K562 (cell line): ENCODE data around the gene L3MBTL1. TPM values are rescaled to one million over a fixed set of nuclear protein-coding genes. Genes with fewer than 3 reads are reported as not detected.

Experiments
- CEBPB ChIP-seq: fragments of 450-650 bp; IDR thresholded peaks from 2 replicates; pipeline ENCODE4 v1.6.1; 2016; ENCODE audit warnings: missing genetic modification characterization, missing compliant biosample characterization
- CREBBP ChIP-seq: IDR thresholded peaks from one replicate; pipeline ENCODE4 v1.6.1; 2012; ENCODE audit warnings: low read depth, mild to moderate bottlenecking, control low read depth, inconsistent platforms, low read length
- FOXA3 ChIP-seq, 2 experiments: fragments of 450-650 bp in 1 of 2; sonication (generic) in 1 of 2; formaldehyde crosslinking; IDR thresholded peaks in 1 of 2; conservative IDR thresholded peaks in 1 of 2; 2 replicates each; pipeline versions ENCODE4 v1.4.0 to v1.8.0; 2020 to 2022; ENCODE audit warnings: mild to moderate bottlenecking in 2 of 2, missing genetic modification reagents in 1 of 2
- FOXJ2 ChIP-seq: fragments of 200-800 bp; sonication (Bioruptor generic); IDR thresholded peaks from 2 replicates; pipeline ENCODE4 v1.6.1; 2016; ENCODE audit warnings: missing genetic modification characterization, missing compliant biosample characterization
- HMGN3 ChIP-seq: IDR thresholded peaks from 2 replicates; pipeline ENCODE4 v1.6.1; 2011; ENCODE audit warnings: borderline replicate concordance, low read depth, mild to moderate bottlenecking, mixed read lengths, low read length; ENCODE audit not compliant: insufficient read length; ENCODE audit errors: extremely low read depth
- KAT2B ChIP-seq: IDR thresholded peaks from one replicate; pipeline ENCODE4 v1.6.1; 2012; ENCODE audit warnings: low read depth, mild to moderate bottlenecking, control low read depth, inconsistent platforms, low read length, moderate library complexity
- KLF1 ChIP-seq: fragments of 450-650 bp; IDR thresholded peaks from 2 replicates; pipeline ENCODE4 v1.6.1; 2016; ENCODE audit warnings: missing genetic modification characterization, missing compliant biosample characterization
- LARP7 ChIP-seq: fragments of 450-650 bp; IDR thresholded peaks from 2 replicates; pipeline ENCODE4 v1.6.1; 2016
- NFIC ChIP-seq: fragments of 450-650 bp; IDR thresholded peaks from 2 replicates; pipeline ENCODE4 v1.6.1; 2017; ENCODE audit warnings: mild to moderate bottlenecking, inconsistent platforms
- NFYB ChIP-seq: IDR thresholded peaks from 2 replicates; pipeline ENCODE4 v1.6.1; 2011; ENCODE audit warnings: mild to moderate bottlenecking, moderate library complexity; ENCODE audit not compliant: insufficient read length; ENCODE audit errors: extremely low read depth
- SAFB ChIP-seq: fragments of 200-400 bp; formaldehyde crosslinking; IDR thresholded peaks from 2 replicates; pipeline ENCODE4 v1.6.1; 2017; ENCODE audit warnings: low read depth, low read length, borderline replicate concordance
- SLC30A9 ChIP-seq: fragments of 250-450 bp; sonication (Bioruptor Pico); IDR thresholded peaks from 2 replicates; pipeline ENCODE4 v1.8.0; 2022; ENCODE audit warnings: mild to moderate bottlenecking, moderate library complexity
- SMAD4 ChIP-seq: fragments of 250-450 bp; sonication (Bioruptor Pico); conservative IDR thresholded peaks from 2 replicates; pipeline ENCODE4 v1.8.0; 2021; ENCODE audit warnings: inconsistent platforms, mild to moderate bottlenecking, moderate library complexity
- TCF3 ChIP-seq: sonication (generic); formaldehyde crosslinking; IDR thresholded peaks from 2 replicates; pipeline ENCODE4 v1.4.0; 2020; ENCODE audit warnings: mild to moderate bottlenecking, missing genetic modification reagents
- YBX1 ChIP-seq: fragments of 450-650 bp; IDR thresholded peaks from 2 replicates; pipeline ENCODE4 v1.7.1; 2016; ENCODE audit warnings: mild to moderate bottlenecking
- ZC3H4 ChIP-seq: sonication (generic); formaldehyde crosslinking; IDR thresholded peaks from 2 replicates; pipeline ENCODE4 v1.9.0; 2021; ENCODE audit warnings: missing genetic modification reagents, borderline replicate concordance
- ZKSCAN1 ChIP-seq: fragments of 150-350 bp; IDR thresholded peaks from 2 replicates; pipeline ENCODE4 v1.6.1; 2016; ENCODE audit warnings: low read depth, low read length
- ZNF134 ChIP-seq: fragments of 250-450 bp; sonication (Bioruptor Pico); conservative IDR thresholded peaks from 2 replicates; pipeline ENCODE4 v1.4.0; 2020
- ZNF224 ChIP-seq: sonication (generic); formaldehyde crosslinking; IDR thresholded peaks from 2 replicates; pipeline ENCODE4 v1.8.0; 2022; ENCODE audit warnings: mild to moderate bottlenecking, missing genetic modification reagents
- ZNF324 ChIP-seq: fragments of 250-450 bp; sonication (Bioruptor Pico); IDR thresholded peaks from 2 replicates; pipeline ENCODE4 v1.4.0; 2020; ENCODE audit warnings: mild to moderate bottlenecking
- polyA plus RNA-seq, 8 experiments: library from polyadenylated mRNA; depleted of rRNA in 4 of 8; stranded (reverse) in 5 of 8; unstranded in 3 of 8; fragments of >200 nt; fragmentation: Nextera tagmentation in 2 of 8; fragmentation: Illumina TruSeq in 1 of 8; extraction: Ambion mirVana in 2 of 8; extraction: Trizol in 1 of 8; gene quantifications; 2 replicates each; pipeline versions ENCODE4 v1.2.1 to v1.2.3, GENCODE V29; 2011 to 2014; ENCODE audit warnings: inconsistent platforms in 1 of 8, missing spikeins in 1 of 8
- total RNA-seq, 7 experiments: library from RNA; depleted of rRNA in 6 of 7; stranded (reverse); fragments of >200 nt in 6 of 7; fragmentation: Illumina TruSeq in 2 of 7; extraction: Trizol in 2 of 7; gene quantifications; 2 replicates each; pipeline versions ENCODE4 v1.2.1 to v1.2.3, GENCODE V29; 2011 to 2021; ENCODE audit warnings: low replicate concordance in 1 of 7
- TF ChIP-seq, protein P1 (sequence below): fragments of 450-650 bp; formaldehyde crosslinking; IDR thresholded peaks from 2 replicates; pipeline ENCODE4 v1.4.0; 2022; ENCODE audit warnings: missing genetic modification characterization
- TF ChIP-seq, protein P2 (sequence below): fragments of 250-450 bp; sonication (Bioruptor Pico); IDR thresholded peaks from 2 replicates; pipeline ENCODE4 v1.5.0; 2021
- TF ChIP-seq, protein P3 (sequence below): fragments of 450-650 bp; IDR thresholded peaks from 2 replicates; pipeline ENCODE4 v1.6.1; 2017; ENCODE audit warnings: mild to moderate bottlenecking, moderate library complexity
- TF ChIP-seq, protein P4 (sequence below), 2 experiments: IDR thresholded peaks; 2 replicates each; pipeline ENCODE4 v1.6.1; 2012; ENCODE audit warnings: improper control_type of control experiment in 2 of 2, low read depth in 2 of 2, low read length in 2 of 2, borderline replicate concordance in 1 of 2

Gene L3MBTL1
- total and polyA plus RNA-seq, 9 of the 15 experiments (the other 6 are each of a cell fraction or from before 2014, with no cell fraction given) = 0.77 to 10.0 (median 4.4) TPM

DNA sequence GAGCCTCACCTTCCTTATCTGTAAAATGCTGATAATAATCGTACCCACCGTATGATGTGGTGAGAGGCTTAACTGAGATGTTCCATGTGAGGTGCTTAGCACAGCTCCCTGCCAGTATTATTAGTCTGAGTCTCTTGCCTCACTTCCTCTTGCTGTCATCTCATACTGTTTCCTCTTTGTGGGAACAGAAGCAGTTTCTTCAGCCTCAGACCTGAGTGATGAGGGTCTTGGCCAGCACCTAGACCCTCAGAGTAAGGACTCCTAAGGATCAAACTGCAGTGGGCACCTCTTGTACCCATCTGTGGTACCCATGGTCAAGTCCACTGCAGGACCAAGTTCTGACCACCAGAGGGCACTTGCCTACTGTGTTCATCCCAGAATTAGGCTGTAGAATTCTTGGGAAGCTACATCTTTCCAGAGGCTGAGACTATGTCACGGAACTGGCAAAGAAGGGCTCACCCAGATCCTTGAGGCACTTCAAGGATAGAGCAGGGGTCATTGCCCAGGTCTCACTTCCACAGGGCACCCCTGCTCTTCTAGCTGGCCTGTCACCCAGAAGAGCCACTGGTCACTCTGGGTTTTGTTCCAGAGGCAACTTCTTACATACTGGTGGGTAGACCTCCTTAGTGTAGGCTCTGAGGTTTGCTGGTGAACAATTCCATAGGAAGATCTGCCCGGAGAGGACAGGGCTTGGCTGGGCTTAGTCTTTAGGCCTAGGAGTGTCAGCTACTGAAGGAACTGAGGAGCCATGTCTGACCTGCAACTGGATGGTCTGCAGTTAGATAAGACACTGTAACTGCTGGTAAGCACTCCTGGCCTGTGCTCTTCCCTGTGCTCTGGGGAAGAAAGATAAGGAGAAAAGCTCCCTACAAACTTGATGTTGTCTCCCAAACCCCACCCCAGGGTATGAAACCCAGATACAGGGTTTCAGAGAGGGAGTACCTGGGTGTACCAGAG lies 30.7 kb downstream of the L3MBTL1 start (continued):
- TF ChIP-seq YBX1 (no peak), ZNF324 (CRISPR knock-in tag) (no peak), CEBPB (tag) (no peak), ZNF134 (CRISPR knock-in tag) (no peak), ZNF224 (CRISPR knock-in tag) (no peak), CREBBP (no peak), ZC3H4 (no peak), TCF3 (CRISPR knock-in tag) (peak; percentile 97), KAT2B (no peak), SAFB (no peak), SMAD4 (CRISPR knock-in tag) (peak; percentile 84), FOXJ2 (tag) (no peak), HMGN3 (no peak), NFYB (no peak), KLF1 (tag) (no peak), NFIC (peak; percentile 81), FOXA3 (CRISPR knock-in tag; conservative IDR thresholded peaks at IDR 0.05 in 1 of 2, IDR thresholded peaks at IDR 0.05 in 1 of 2) (no peak), LARP7 (no peak), SLC30A9 (CRISPR knock-in tag) (no peak), ZKSCAN1 (no peak)
- TF ChIP-seq, protein P1, sequence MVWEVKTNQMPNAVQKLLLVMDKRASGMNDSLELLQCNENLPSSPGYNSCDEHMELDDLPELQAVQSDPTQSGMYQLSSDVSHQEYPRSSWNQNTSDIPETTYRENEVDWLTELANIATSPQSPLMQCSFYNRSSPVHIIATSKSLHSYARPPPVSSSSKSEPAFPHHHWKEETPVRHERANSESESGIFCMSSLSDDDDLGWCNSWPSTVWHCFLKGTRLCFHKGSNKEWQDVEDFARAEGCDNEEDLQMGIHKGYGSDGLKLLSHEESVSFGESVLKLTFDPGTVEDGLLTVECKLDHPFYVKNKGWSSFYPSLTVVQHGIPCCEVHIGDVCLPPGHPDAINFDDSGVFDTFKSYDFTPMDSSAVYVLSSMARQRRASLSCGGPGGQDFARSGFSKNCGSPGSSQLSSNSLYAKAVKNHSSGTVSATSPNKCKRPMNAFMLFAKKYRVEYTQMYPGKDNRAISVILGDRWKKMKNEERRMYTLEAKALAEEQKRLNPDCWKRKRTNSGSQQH = no peak
- TF ChIP-seq, protein P2, sequence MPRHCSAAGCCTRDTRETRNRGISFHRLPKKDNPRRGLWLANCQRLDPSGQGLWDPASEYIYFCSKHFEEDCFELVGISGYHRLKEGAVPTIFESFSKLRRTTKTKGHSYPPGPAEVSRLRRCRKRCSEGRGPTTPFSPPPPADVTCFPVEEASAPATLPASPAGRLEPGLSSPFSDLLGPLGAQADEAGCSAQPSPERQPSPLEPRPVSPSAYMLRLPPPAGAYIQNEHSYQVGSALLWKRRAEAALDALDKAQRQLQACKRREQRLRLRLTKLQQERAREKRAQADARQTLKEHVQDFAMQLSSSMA = no peak
- TF ChIP-seq, protein P3, sequence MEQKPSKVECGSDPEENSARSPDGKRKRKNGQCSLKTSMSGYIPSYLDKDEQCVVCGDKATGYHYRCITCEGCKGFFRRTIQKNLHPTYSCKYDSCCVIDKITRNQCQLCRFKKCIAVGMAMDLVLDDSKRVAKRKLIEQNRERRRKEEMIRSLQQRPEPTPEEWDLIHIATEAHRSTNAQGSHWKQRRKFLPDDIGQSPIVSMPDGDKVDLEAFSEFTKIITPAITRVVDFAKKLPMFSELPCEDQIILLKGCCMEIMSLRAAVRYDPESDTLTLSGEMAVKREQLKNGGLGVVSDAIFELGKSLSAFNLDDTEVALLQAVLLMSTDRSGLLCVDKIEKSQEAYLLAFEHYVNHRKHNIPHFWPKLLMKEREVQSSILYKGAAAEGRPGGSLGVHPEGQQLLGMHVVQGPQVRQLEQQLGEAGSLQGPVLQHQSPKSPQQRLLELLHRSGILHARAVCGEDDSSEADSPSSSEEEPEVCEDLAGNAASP = no peak
- TF ChIP-seq, protein P4, sequence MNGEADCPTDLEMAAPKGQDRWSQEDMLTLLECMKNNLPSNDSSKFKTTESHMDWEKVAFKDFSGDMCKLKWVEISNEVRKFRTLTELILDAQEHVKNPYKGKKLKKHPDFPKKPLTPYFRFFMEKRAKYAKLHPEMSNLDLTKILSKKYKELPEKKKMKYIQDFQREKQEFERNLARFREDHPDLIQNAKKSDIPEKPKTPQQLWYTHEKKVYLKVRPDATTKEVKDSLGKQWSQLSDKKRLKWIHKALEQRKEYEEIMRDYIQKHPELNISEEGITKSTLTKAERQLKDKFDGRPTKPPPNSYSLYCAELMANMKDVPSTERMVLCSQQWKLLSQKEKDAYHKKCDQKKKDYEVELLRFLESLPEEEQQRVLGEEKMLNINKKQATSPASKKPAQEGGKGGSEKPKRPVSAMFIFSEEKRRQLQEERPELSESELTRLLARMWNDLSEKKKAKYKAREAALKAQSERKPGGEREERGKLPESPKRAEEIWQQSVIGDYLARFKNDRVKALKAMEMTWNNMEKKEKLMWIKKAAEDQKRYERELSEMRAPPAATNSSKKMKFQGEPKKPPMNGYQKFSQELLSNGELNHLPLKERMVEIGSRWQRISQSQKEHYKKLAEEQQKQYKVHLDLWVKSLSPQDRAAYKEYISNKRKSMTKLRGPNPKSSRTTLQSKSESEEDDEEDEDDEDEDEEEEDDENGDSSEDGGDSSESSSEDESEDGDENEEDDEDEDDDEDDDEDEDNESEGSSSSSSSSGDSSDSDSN (IDR thresholded peaks at IDR 0.05; ENCODE audit: borderline replicate concordance in 1 of 2, low read depth in 2 of 2, low read length in 2 of 2) = no peak
